GM23248 (cell line): Measurements from ENCODE around the gene MTA3.

Experiments
- EZH2 ChIP-seq: fragments of 200-600 bp; sonication (generic); IDR thresholded peaks from 2 replicates; pipeline ENCODE4 v1.6.1; 2018; ENCODE audit warnings: antibody characterized with exemption, mild to moderate bottlenecking; ENCODE audit not compliant: insufficient read depth, poor library complexity, severe bottlenecking
- EZH2phosphoT487 ChIP-seq: fragments of 200-600 bp; sonication (generic); IDR thresholded peaks from 2 replicates; pipeline ENCODE4 v1.6.1; 2018; ENCODE audit warnings: antibody characterized with exemption, moderate library complexity, mild to moderate bottlenecking, low read depth; ENCODE audit not compliant: insufficient read depth

GRCh38 chr2:42755191-42755880 is 186.9 kb downstream of the MTA3 start:
- no peak for TF ChIP-seq EZH2
- TF ChIP-seq EZH2phosphoT487, result no peak
